GM19395 (cell line): ENCODE data around the gene PIKFYVE.
"Not testable (repeated sequence)": the region's sequence is repeated elsewhere in the genome, so short reads cannot be mapped to it uniquely, and the experiment has no call there.

Experiments
- ATAC-seq: cut with Tn5 transposase; IDR thresholded peaks from one replicate; pipeline ENCODE4 v1.9.1; 2021; ENCODE audit warnings: mild to moderate bottlenecking, moderate library complexity; ENCODE audit not compliant: unreplicated experiment

PIKFYVE gene

GRCh38 chr2:208359632-208359986, 93.6 kb downstream of the PIKFYVE start:
- no peak for ATAC-seq

- no peak for ATAC-seq
Measured at GRCh38 chr2:208360259-208361076, 94.4 kb downstream of the PIKFYVE start.

GRCh38 chr2:208361077-208361441, 95.0 kb downstream of the PIKFYVE start:
- ATAC-seq, result no peak

- peak; percentile 67 for ATAC-seq
Measured at GRCh38 chr2:208363485-208363884, 97.4 kb downstream of the PIKFYVE start.

- peak; percentile 62 for ATAC-seq
Measured at GRCh38 chr2:208366215-208367127, 100.4 kb downstream of the PIKFYVE start.

- ATAC-seq, result no peak
Measured at GRCh38 chr2:208369091-208369490, 103.0 kb downstream of the PIKFYVE start.

- ATAC-seq, result no peak
Measured at GRCh38 chr2:208370881-208371633, 105.0 kb downstream of the PIKFYVE start.

GRCh38 chr2:208371634-208371935, 105.5 kb downstream of the PIKFYVE start:
- ATAC-seq, result no peak

GRCh38 chr2:208373460-208374089, 107.5 kb downstream of the PIKFYVE start:
- ATAC-seq, result peak; percentile 74

GRCh38 chr2:208375491-208376068, 109.5 kb downstream of the PIKFYVE start:
- no peak for ATAC-seq

- not testable (repeated sequence) for ATAC-seq
Measured at GRCh38 chr2:208377344-208377860, 111.3 kb downstream of the PIKFYVE start.

- no peak for ATAC-seq
Measured at GRCh38 chr2:208379192-208379591, 113.1 kb downstream of the PIKFYVE start.

- ATAC-seq, result no peak
Measured at GRCh38 chr2:208384637-208385036, 118.6 kb downstream of the PIKFYVE start.

GRCh38 chr2:208386541-208386940, 120.5 kb downstream of the PIKFYVE start:
- ATAC-seq, result no peak

GRCh38 chr2:208389940-208390339, 123.9 kb downstream of the PIKFYVE start:
- ATAC-seq, result no peak

GRCh38 chr2:208392300-208392699, 126.2 kb downstream of the PIKFYVE start:
- no peak for ATAC-seq

- ATAC-seq, result not testable (repeated sequence)
Measured at GRCh38 chr2:208396796-208397195, 130.7 kb downstream of the PIKFYVE start.

GRCh38 chr2:208399201-208399600, 133.1 kb downstream of the PIKFYVE start:
- no peak for ATAC-seq

GRCh38 chr2:208406474-208407451, 140.7 kb downstream of the PIKFYVE start, which contains the start of gene PTH2R:
Gene PTH2R, plus strand, starts transcription at chr2:208406792. Its CDS starts 252 bp downstream, at chr2:208407044.
- ATAC-seq, result no peak
